MCF 10A (cell line): ENCODE results near the gene NOL4L. TPM values are rescaled to one million over a fixed set of nuclear protein-coding genes. Genes with fewer than 3 reads are reported as not detected.
A peak's percentile ranks its signal among the peaks of the same experiment; 100 is the strongest.

Experiments used
- BruUV-seq: library from RNA; stranded (reverse); fragments of 400-500 nt; replicated peaks from 2 replicates; lab custom pipeline; 2021; lab: Mats Ljungman, UMichigan
- CTCF ChIA-PET: fragments of 300-600 bp; sonication (Branson Sonifier 250); formaldehyde crosslinking; extraction: SDS; loops from one replicate; lab custom pipeline; 2021; ENCODE audit warnings: antibody characterized with exemption, inconsistent platforms; lab: Yijun Ruan, JAX
- POLR2A ChIA-PET: fragments of 300-600, 350-650 bp; sonication (Branson Sonifier 250); formaldehyde crosslinking; extraction: SDS; loops from one replicate; lab custom pipeline; 2020; ENCODE audit warnings: antibody characterized with exemption, inconsistent platforms; lab: Yijun Ruan, JAX
- DNase-seq: peaks from one replicate; pipeline ENCODE4 v3.0.0-alpha.2; 2018; ENCODE audit not compliant: unreplicated experiment
- H3K27ac Mint-ChIP-seq: one replicate; pipeline ENCODE4 v1.8.0; 2022; ENCODE audit warnings: mild to moderate bottlenecking, low read depth, mixed read lengths; ENCODE audit not compliant: unreplicated experiment
- H3K27me3 Mint-ChIP-seq: one replicate; pipeline ENCODE4 v1.8.0; 2022; ENCODE audit warnings: mixed read lengths; ENCODE audit not compliant: insufficient read depth, unreplicated experiment
- H3K36me3 Mint-ChIP-seq: one replicate; pipeline ENCODE4 v1.8.0; 2022; ENCODE audit warnings: mild to moderate bottlenecking, moderate library complexity, mixed read lengths; ENCODE audit not compliant: insufficient read depth, unreplicated experiment
- H3K4me1 Mint-ChIP-seq: one replicate; pipeline ENCODE4 v1.8.0; 2022; ENCODE audit warnings: mixed read lengths; ENCODE audit not compliant: insufficient read depth, unreplicated experiment
- H3K4me3 Mint-ChIP-seq: one replicate; pipeline ENCODE4 v1.8.0; 2022; ENCODE audit warnings: mild to moderate bottlenecking, moderate library complexity, mixed read lengths; ENCODE audit not compliant: unreplicated experiment
- H3K9me3 Mint-ChIP-seq: one replicate; pipeline ENCODE4 v1.8.0; 2022; ENCODE audit warnings: mixed read lengths; ENCODE audit not compliant: unreplicated experiment
- intact Hi-C: fragments of 100-400 bp; cut with micrococcal nuclease; formaldehyde crosslinking; loops from 2 replicates; pipeline ENCODE4 v1.14.1; 2022
- total RNA-seq: library from RNA; stranded (reverse); gene quantifications from 2 replicates; pipeline ENCODE4 v1.2.3, GENCODE V29; 2022
- TF ChIP-seq, protein P1 (sequence below): fragments of 200-600 bp; IDR thresholded peaks from one replicate; pipeline ENCODE4 v1.8.0; 2022; ENCODE audit warnings: antibody characterized with exemption, mild to moderate bottlenecking; ENCODE audit not compliant: unreplicated experiment

NOL4L gene
- total RNA-seq, 1 experiment from 2014 or later, result 3.3 TPM

GRCh38 chr20:32450484-32451061 lies 134.6 kb downstream of the NOL4L start:
- intact Hi-C loops, result no loop called here
- Mint-ChIP-seq H3K36me3 (peaks cover 21% of the 10 kb centered on the region), H3K4me1 (peaks cover 1% of the 10 kb centered on the region), H3K27ac (no peak overlapping the region), H3K4me3 (no peak overlapping the region), H3K27me3 (no peaks in the 10 kb centered on the region), H3K9me3 (no peaks in the 10 kb centered on the region)
- TF ChIP-seq, protein P1, sequence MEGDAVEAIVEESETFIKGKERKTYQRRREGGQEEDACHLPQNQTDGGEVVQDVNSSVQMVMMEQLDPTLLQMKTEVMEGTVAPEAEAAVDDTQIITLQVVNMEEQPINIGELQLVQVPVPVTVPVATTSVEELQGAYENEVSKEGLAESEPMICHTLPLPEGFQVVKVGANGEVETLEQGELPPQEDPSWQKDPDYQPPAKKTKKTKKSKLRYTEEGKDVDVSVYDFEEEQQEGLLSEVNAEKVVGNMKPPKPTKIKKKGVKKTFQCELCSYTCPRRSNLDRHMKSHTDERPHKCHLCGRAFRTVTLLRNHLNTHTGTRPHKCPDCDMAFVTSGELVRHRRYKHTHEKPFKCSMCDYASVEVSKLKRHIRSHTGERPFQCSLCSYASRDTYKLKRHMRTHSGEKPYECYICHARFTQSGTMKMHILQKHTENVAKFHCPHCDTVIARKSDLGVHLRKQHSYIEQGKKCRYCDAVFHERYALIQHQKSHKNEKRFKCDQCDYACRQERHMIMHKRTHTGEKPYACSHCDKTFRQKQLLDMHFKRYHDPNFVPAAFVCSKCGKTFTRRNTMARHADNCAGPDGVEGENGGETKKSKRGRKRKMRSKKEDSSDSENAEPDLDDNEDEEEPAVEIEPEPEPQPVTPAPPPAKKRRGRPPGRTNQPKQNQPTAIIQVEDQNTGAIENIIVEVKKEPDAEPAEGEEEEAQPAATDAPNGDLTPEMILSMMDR, result no peak
- ChIA-PET CTCF (no interaction called here), POLR2A (interaction anchor here (0.6 kb wide), 1 partner anchor 1449 kb away, joined by 3 read pairs; no protein-coding TSS in a partner anchor)
- no TSS peak for BruUV-seq
- DNase-seq, result no peak

DNA sequence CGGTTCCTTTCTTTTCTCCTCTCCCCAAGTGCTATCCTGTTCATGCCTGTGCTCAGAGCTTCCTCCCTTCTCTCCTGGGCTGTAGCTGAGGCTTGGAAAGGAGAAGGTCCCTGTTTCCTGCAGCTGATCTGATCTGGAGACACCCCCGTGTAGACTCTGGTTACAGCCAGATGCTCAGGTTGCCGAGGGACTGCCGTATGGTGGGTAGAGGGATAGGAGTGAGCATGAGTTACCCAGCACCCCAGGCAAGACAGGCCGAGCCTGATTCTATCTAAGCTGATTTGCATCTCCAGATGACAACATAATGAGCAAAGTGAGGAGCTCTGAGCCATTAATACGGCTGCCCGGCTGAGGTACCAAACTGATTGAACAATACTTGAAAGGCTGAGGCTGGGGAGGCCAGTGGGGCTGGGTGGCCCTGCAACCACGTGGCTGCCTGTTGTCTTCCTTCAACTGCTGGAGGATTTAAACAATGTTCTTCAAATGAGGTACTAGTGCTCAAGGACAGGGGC lies 135.2 kb downstream of the NOL4L start:
- POLR2A ChIA-PET, result interaction anchor here (1.5 kb wide), 1 partner anchor 44 kb away, joined by 3 read pairs; no protein-coding TSS in a partner anchor
- peaks cover 5% of the 10 kb centered on the region for H3K4me1 Mint-ChIP-seq
- DNase-seq, result no peak
- no peaks in the 10 kb centered on the region for H3K9me3 Mint-ChIP-seq
- H3K27ac Mint-ChIP-seq, result peak overlapping the region; percentile 57
- CTCF ChIA-PET, result interaction anchor here (0.6 kb wide), 1 partner anchor 220 kb away, joined by 3 read pairs; no protein-coding TSS in a partner anchor
- no TSS peak for BruUV-seq
- H3K36me3 Mint-ChIP-seq, result peaks cover 25% of the 10 kb centered on the region
- no peak overlapping the region for H3K4me3 Mint-ChIP-seq
- no peaks in the 10 kb centered on the region for H3K27me3 Mint-ChIP-seq
- TF ChIP-seq, protein P1, result no peak
- intact Hi-C loops, result no loop called here

- H3K9me3 Mint-ChIP-seq, result no peaks in the 10 kb centered on the region
- no peaks in the 10 kb centered on the region for H3K27me3 Mint-ChIP-seq
- no peak for DNase-seq
- H3K36me3 Mint-ChIP-seq, result peaks cover 32% of the 10 kb centered on the region
- peak overlapping the region; percentile 57 for H3K27ac Mint-ChIP-seq
- CTCF ChIA-PET, result interaction anchor here (0.6 kb wide), 1 partner anchor 219 kb away, joined by 3 read pairs; no protein-coding TSS in a partner anchor
- H3K4me3 Mint-ChIP-seq, result no peak overlapping the region
- intact Hi-C loops, result no loop called here
- POLR2A ChIA-PET, result interaction anchor here (1.1 to 1.5 kb wide), 2 partner anchors 22 to 43 kb away, joined by 3 read pairs; no protein-coding TSS in a partner anchor
- no TSS peak for BruUV-seq
- TF ChIP-seq, protein P1, result no peak
- H3K4me1 Mint-ChIP-seq, result peaks cover 5% of the 10 kb centered on the region
Measured at GRCh38 chr20:32449057-32449889, 135.9 kb downstream of the NOL4L start.
